HCT116 (cell line): ENCODE measurements around the gene PNN. TPM values are rescaled to one million over a fixed set of nuclear protein-coding genes. Genes with fewer than 3 reads are reported as not detected.
"Not testable (repeated sequence)": the region's sequence is repeated elsewhere in the genome, so short reads cannot be mapped to it uniquely, and the experiment has no call there.

Source experiments
- ATAC-seq: fragments of 200-7000 bp; cut with Tn5 transposase; 2 replicates; pipeline ENCODE4 v1.9.1; 2020; ENCODE audit warnings: mild to moderate bottlenecking, moderate library complexity
- BruUV-seq: library from RNA; stranded (reverse); fragments of 400-500 nt; replicated peaks from 2 replicates; lab custom pipeline; 2021; lab: Mats Ljungman, UMichigan
- CTCF ChIA-PET: fragments of 300-600 bp; sonication (Branson Sonifier 250); formaldehyde crosslinking; loops from one replicate; lab custom pipeline; 2021; ENCODE audit warnings: antibody characterized with exemption; lab: Charles Lee
- POLR2A ChIA-PET: fragments of 300-600, 350-600 bp; sonication (Branson Sonifier 250); formaldehyde crosslinking; loops from one replicate; lab custom pipeline; 2021; ENCODE audit warnings: antibody characterized with exemption; lab: Charles Lee
- RAD21 ChIA-PET, 2 experiments: fragments of 300-600 bp; sonication (Branson Sonifier 250); formaldehyde crosslinking; loops; one replicate each; lab custom pipeline; 2023; ENCODE audit warnings: low total read pairs in 2 of 2; ENCODE audit not compliant: uncharacterized antibody in 2 of 2, unreplicated experiment in 2 of 2, low non-redundant PET in 1 of 2; lab: Charles Lee
- DNase-seq: peaks from one replicate; pipeline ENCODE4 v3.0.0-alpha.2; 2010; ENCODE audit warnings: low read depth, low spot score
- H2AFZ ChIP-seq: fragments of 200-600 bp; shearing (Covaris generic), sonication (generic); 2 replicates; pipeline ENCODE4 v1.6.1; 2017; ENCODE audit warnings: low read depth, mixed run types, mixed read lengths, antibody characterized with exemption, low read length; ENCODE audit not compliant: poor library complexity, severe bottlenecking
- H3K27ac ChIP-seq: 2 replicates; pipeline ENCODE4 v1.5.1; 2012; ENCODE audit warnings: low read depth, low read length
- H3K27me3 ChIP-seq: fragments of 200-600 bp; sonication (generic); 2 replicates; pipeline ENCODE4 v1.6.1; 2016; ENCODE audit warnings: mixed run types, low read length, mixed read lengths; ENCODE audit not compliant: insufficient read depth
- H3K36me3 ChIP-seq, 2 experiments: fragments of 200-500 bp in 1 of 2; fragments of 200-600 bp in 1 of 2; sonication (Bioruptor generic) in 1 of 2; sonication (generic) in 1 of 2; 2 replicates each; pipeline versions ENCODE4 v1.5.1 to v1.6.1; 2014 to 2016; ENCODE audit warnings: low read length in 2 of 2, inconsistent platforms in 1 of 2, mixed read lengths in 1 of 2, mixed run types in 1 of 2; ENCODE audit not compliant: insufficient read depth in 2 of 2, control insufficient read depth in 1 of 2
- H3K4me1 ChIP-seq, 2 experiments: fragments of 200-600 bp in 1 of 2; sonication (generic) in 1 of 2; 2 replicates each; pipeline versions ENCODE4 v1.5.1 to v1.6.1; 2012 to 2017; ENCODE audit warnings: low read length in 2 of 2, inconsistent platforms in 1 of 2, mild to moderate bottlenecking in 1 of 2, mixed read lengths in 1 of 2, mixed run types in 1 of 2, moderate library complexity in 1 of 2; ENCODE audit not compliant: insufficient read depth in 2 of 2, control insufficient read depth in 1 of 2
- H3K4me2 ChIP-seq: fragments of 200-600 bp; sonication (generic); 2 replicates; pipeline ENCODE4 v1.6.1; 2017; ENCODE audit warnings: mixed run types, low read length, mixed read lengths
- H3K4me3 ChIP-seq, 2 experiments: fragments of 200-600 bp in 1 of 2; sonication (generic) in 1 of 2; replicated peaks in 1 of 2; 2 replicates each; pipeline ENCODE4 v1.5.1; 2011 to 2016; ENCODE audit warnings: low read length in 2 of 2, control low read depth in 1 of 2, low read depth in 1 of 2, mild to moderate bottlenecking in 1 of 2, mixed read lengths in 1 of 2, mixed run types in 1 of 2
- H3K79me2 ChIP-seq: fragments of 200-600 bp; sonication (generic); 2 replicates; pipeline ENCODE4 v1.6.1; 2017; ENCODE audit warnings: mild to moderate bottlenecking, mixed run types, low read length, moderate library complexity, mixed read lengths; ENCODE audit not compliant: insufficient read depth
- H3K9ac ChIP-seq: fragments of 200-600 bp; sonication (generic); 2 replicates; pipeline ENCODE4 v1.6.1; 2016; ENCODE audit warnings: low read length, mixed read lengths
- H3K9me2 ChIP-seq: fragments of 200-600 bp; sonication (generic), shearing (Covaris generic); 2 replicates; pipeline ENCODE4 v1.6.1; 2017; ENCODE audit warnings: mixed run types, mild to moderate bottlenecking, moderate library complexity; ENCODE audit not compliant: insufficient read depth
- H3K9me3 ChIP-seq, 2 experiments: fragments of 200-500 bp in 1 of 2; fragments of 200-600 bp in 1 of 2; sonication (Bioruptor generic) in 1 of 2; sonication (generic) in 1 of 2; 2 replicates each; pipeline ENCODE4 v1.6.1; 2014 to 2017; ENCODE audit warnings: low read length in 2 of 2, mixed read lengths in 2 of 2, inconsistent platforms in 1 of 2, low read depth in 1 of 2, mild to moderate bottlenecking in 1 of 2, mixed run types in 1 of 2, moderate library complexity in 1 of 2; ENCODE audit not compliant: control insufficient read depth in 1 of 2, insufficient read depth in 1 of 2
- H4K20me1 ChIP-seq: fragments of 200-600 bp; sonication (generic), shearing (Covaris generic); 2 replicates; pipeline ENCODE4 v1.6.1; 2017; ENCODE audit warnings: mixed run types, mild to moderate bottlenecking, moderate library complexity; ENCODE audit not compliant: insufficient read depth
- CBX3 ChIP-seq: IDR thresholded peaks from 2 replicates; pipeline ENCODE4 v1.6.1; 2012; ENCODE audit warnings: low read depth
- POLR2AphosphoS5 ChIP-seq: IDR thresholded peaks from 2 replicates; pipeline ENCODE4 v1.6.1; 2011; ENCODE audit warnings: mild to moderate bottlenecking, low read depth, low read length, moderate library complexity
- SP1 ChIP-seq: IDR thresholded peaks from 2 replicates; pipeline ENCODE4 v1.6.1; 2012; ENCODE audit warnings: low read depth
- ZFX ChIP-seq: fragments of 450-650 bp; IDR thresholded peaks from 2 replicates; pipeline ENCODE4 v1.6.1; 2017
- intact Hi-C: fragments of 100-400 bp; cut with micrococcal nuclease; formaldehyde crosslinking; loops from 2 replicates; pipeline ENCODE4 v1.10.0; 2022
- total RNA-seq: library from RNA; stranded (reverse); gene quantifications from one replicate; pipeline ENCODE4 v1.2.1, GENCODE V29; 2021; ENCODE audit not compliant: unreplicated experiment

Gene PNN
- total RNA-seq, 1 experiment from 2014 or later: 97.9 TPM

DNA sequence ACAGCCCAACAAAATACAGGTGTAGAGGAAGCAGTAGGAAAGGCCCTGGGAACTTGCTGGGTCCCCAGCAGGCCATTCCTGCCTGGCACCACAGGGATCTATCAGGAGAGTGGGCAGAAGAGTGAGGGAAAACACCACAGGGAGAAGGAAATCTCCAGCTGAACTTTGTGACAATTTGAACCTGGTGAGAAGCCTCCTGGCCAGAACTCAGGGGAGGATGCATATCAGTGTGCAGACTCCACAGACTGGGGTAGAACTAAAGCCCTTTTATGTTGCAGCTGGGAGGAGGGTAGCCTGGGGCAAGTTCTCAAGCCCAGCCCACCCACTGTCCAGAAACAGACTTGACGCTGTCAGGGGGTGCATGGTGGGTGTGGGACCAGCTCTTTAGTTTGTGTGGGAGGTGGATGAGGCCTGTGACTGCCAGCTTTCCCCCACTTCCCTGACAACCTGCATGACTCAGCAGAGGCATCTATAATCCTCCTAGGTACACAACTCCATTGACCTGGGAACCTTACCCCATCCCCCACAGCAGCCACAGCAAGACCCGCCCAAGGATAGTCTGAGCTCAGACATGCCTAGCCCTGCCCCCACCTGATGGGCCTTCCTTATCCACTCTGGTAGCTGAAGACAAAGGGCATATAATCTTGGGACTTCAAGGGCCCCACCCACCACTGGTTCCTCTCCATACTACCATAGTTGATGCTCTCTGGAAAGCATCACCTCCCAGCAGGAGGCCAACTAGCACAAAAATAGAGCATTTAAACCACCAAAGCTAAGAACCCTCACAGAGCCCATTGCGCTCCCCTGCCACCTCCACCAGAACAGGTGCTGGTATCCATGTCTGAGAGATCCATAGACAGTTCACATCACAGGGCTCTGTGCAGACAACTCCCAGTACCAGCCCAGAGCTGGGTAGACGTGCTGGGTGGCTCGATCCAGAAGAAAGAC, 28.9 kb downstream of the PNN start:
- H3K4me3 ChIP-seq: peak overlapping the region in 1 of 2 experiments; percentile 5; a peak in 2 of 4 replicates
- TF ChIP-seq SP1 (peak; percentile 44), CBX3 (no peak), ZFX (peak; percentile 27; the same call in 1 of the 2 replicates), POLR2AphosphoS5 (0 out of 2 replicates have a peak, but pooled peaks have one; percentile 15)
- POLR2A ChIA-PET: interaction anchor here (0.7 to 1.4 kb wide), 5 partner anchors 14 to 34 kb away, joined by 3 to 10 read pairs (median 3); partner anchors contain the start of genes PNN and TRAPPC6B
- RAD21 ChIA-PET: interaction anchor here in 1 of 2 experiments (0.6 kb wide), 1 partner anchor 9 kb away, joined by 3 read pairs; no protein-coding TSS in a partner anchor
- no peaks in the 10 kb centered on the region for H3K36me3 ChIP-seq
- H2AFZ ChIP-seq: no peak overlapping the region
- no peaks in the 10 kb centered on the region for H3K9me2 ChIP-seq
- BruUV-seq: no TSS peak
- H3K4me1 ChIP-seq: peaks cover 16 to 41% of the 10 kb centered on the region in 2 experiments
- no peaks in the 10 kb centered on the region for H3K9me3 ChIP-seq
- H3K79me2 ChIP-seq: no peaks in the 10 kb centered on the region
- no peaks in the 10 kb centered on the region for H4K20me1 ChIP-seq
- DNase-seq (peak; percentile 27), ATAC-seq (peak; percentile 76)
- H3K27ac ChIP-seq: peak overlapping the region; percentile 80
- peak overlapping the region; percentile 56 for H3K4me2 ChIP-seq
- H3K27me3 ChIP-seq: no peaks in the 10 kb centered on the region
- peak overlapping the region; percentile 37 for H3K9ac ChIP-seq
- intact Hi-C loops: no loop called here
- CTCF ChIA-PET: interaction anchor here (1.5 kb wide), 1 partner anchor 8 kb away, joined by 3 read pairs; no protein-coding TSS in a partner anchor

DNA sequence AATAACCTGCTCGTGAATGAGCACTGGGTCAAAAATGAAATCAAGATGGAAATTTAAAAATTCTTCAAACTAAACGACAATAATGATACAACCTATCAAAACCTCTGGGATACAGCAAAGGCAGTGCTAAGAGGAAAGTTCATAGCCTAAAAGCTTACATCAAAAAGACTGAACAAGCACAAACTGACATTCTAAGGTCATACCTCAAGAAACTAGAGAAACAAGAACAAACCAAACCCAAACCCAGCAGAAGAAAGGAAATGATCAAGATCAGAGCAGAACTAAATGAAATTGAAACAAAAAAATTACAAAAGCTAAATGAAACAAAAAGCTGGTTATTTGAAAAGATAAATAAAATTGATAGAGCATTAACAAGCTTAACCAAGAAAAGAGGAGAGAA, 32.4 kb downstream of the PNN start:
- H3K9me3 ChIP-seq, DNase-seq, CTCF ChIA-PET, POLR2A ChIA-PET, H2AFZ ChIP-seq, BruUV-seq, H3K36me3 ChIP-seq, H3K4me2 ChIP-seq, H3K79me2 ChIP-seq, RAD21 ChIA-PET, H4K20me1 ChIP-seq, H3K27me3 ChIP-seq, H3K4me3 ChIP-seq, ATAC-seq, H3K27ac ChIP-seq, H3K9ac ChIP-seq, intact Hi-C loops, H3K9me2 ChIP-seq: not testable (repeated sequence)
- H3K4me1 ChIP-seq: peaks cover 24 to 47% of the 10 kb centered on the region in 2 experiments
